GM21360 (cell line): ENCODE results near the gene EIF5AL1.
A peak's percentile ranks its signal among the peaks of the same experiment; 100 is the strongest.
"Not testable (repeated sequence)": the region's sequence is repeated elsewhere in the genome, so short reads cannot be mapped to it uniquely, and the experiment has no call there.

Source experiments
- ATAC-seq: cut with Tn5 transposase; IDR thresholded peaks from one replicate; pipeline ENCODE4 v1.9.1; 2021; ENCODE audit warnings: mild to moderate bottlenecking, moderate library complexity; ENCODE audit not compliant: unreplicated experiment

EIF5AL1 gene

GRCh38 chr10:79487296-79488194 is 24.8 kb upstream of the EIF5AL1 start:
- ATAC-seq: no peak

GRCh38 chr10:79488336-79488735 is 24.0 kb upstream of the EIF5AL1 start:
- ATAC-seq: no peak

- ATAC-seq: no peak
Observed at GRCh38 chr10:79488870-79489269, 23.5 kb upstream of the EIF5AL1 start.

GRCh38 chr10:79490400-79491142 is 21.8 kb upstream of the EIF5AL1 start:
- ATAC-seq: no peak

- ATAC-seq: peak; percentile 46
Observed at GRCh38 chr10:79491143-79491835, 21.0 kb upstream of the EIF5AL1 start.

GRCh38 chr10:79492256-79492655 is 20.1 kb upstream of the EIF5AL1 start:
- ATAC-seq: no peak

GRCh38 chr10:79492839-79493238 is 19.5 kb upstream of the EIF5AL1 start:
- ATAC-seq: no peak

GRCh38 chr10:79493806-79494205 is 18.5 kb upstream of the EIF5AL1 start:
- ATAC-seq: no peak

GRCh38 chr10:79494871-79495705 is 17.2 kb upstream of the EIF5AL1 start:
- ATAC-seq: no peak

- no peak for ATAC-seq
Observed at GRCh38 chr10:79495791-79496190, 16.5 kb upstream of the EIF5AL1 start.

- ATAC-seq: no peak
Observed at GRCh38 chr10:79496896-79497295, 15.4 kb upstream of the EIF5AL1 start.

- ATAC-seq: no peak
Observed at GRCh38 chr10:79498291-79498829, 14.0 kb upstream of the EIF5AL1 start.

- no peak for ATAC-seq
Observed at GRCh38 chr10:79502561-79503309, 9.6 kb upstream of the EIF5AL1 start.

- not testable (repeated sequence) for ATAC-seq
Observed at GRCh38 chr10:79503787-79504186, 8.5 kb upstream of the EIF5AL1 start.

GRCh38 chr10:79504483-79504882 is 7.8 kb upstream of the EIF5AL1 start:
- ATAC-seq: not testable (repeated sequence)

- not testable (repeated sequence) for ATAC-seq
Observed at GRCh38 chr10:79505328-79505727, 7.0 kb upstream of the EIF5AL1 start.

- no peak for ATAC-seq
Observed at GRCh38 chr10:79505829-79506228, 6.5 kb upstream of the EIF5AL1 start.

- ATAC-seq: no peak
Observed at GRCh38 chr10:79507440-79508167, 4.7 kb upstream of the EIF5AL1 start.

- ATAC-seq: not testable (repeated sequence)
Observed at GRCh38 chr10:79508245-79508644, 4.1 kb upstream of the EIF5AL1 start.
